H1 (cell line): ENCODE data around the gene IKZF1. TPM values are rescaled to one million over a fixed set of nuclear protein-coding genes. Genes with fewer than 3 reads are reported as not detected.

ENCODE experiments used
- CBX5 ChIP-seq: fragments of 300-800, 300-1000 bp; sonication (generic); IDR thresholded peaks from 2 replicates; pipeline ENCODE4 v1.7.1; 2016; ENCODE audit warnings: antibody characterized with exemption, low read length, low read depth
- CTBP2 ChIP-seq: IDR thresholded peaks from 2 replicates; pipeline ENCODE4 v1.7.0; 2011; ENCODE audit warnings: borderline replicate concordance, mild to moderate bottlenecking, moderate library complexity, mixed read lengths, low read length; ENCODE audit not compliant: insufficient read depth, insufficient read length
- HDAC6 ChIP-seq: IDR thresholded peaks from one replicate; pipeline ENCODE4 v1.7.1; 2012; ENCODE audit warnings: low read depth, mild to moderate bottlenecking, inconsistent platforms, low read length, moderate library complexity
- SUZ12 ChIP-seq: fragments of 200-600 bp; sonication (generic); IDR thresholded peaks from 2 replicates; pipeline ENCODE4 v1.6.1; 2012; ENCODE audit warnings: mild to moderate bottlenecking, inconsistent platforms, low read length, moderate library complexity, mixed read lengths
- YY1 ChIP-seq: IDR thresholded peaks from 2 replicates; pipeline ENCODE4 v1.6.1; 2011; ENCODE audit warnings: low read depth, mild to moderate bottlenecking, low read length
- polyA plus RNA-seq, 7 experiments: library from polyadenylated mRNA; depleted of rRNA in 3 of 7; stranded (reverse) in 5 of 7; unstranded in 2 of 7; fragments of >200 nt in 5 of 7; fragments of 200-250 nt in 2 of 7; gene quantifications; 1 replicate in 5 of 7; 2 replicates in 1 of 7; 4 replicates in 1 of 7; pipeline versions ENCODE4 v1.2.1 to v1.2.3, GENCODE V29; 2011 to 2013; ENCODE audit warnings: missing spikeins in 2 of 7, mixed read lengths in 2 of 7
- total RNA-seq: library from RNA; stranded (reverse); fragmentation: NEBNext Ultra II Directional; extraction: Animal tissue kit (Norgen Biotek cat#: 25700); gene quantifications from 2 replicates; pipeline ENCODE4 v1.2.1, GENCODE V29; 2021
- TF ChIP-seq, protein P1 (sequence below): fragments of 300-600 bp; sonication (generic); IDR thresholded peaks from 2 replicates; pipeline ENCODE4 v1.7.1; 2012; ENCODE audit warnings: low read length, moderate library complexity, mild to moderate bottlenecking, inconsistent platforms; ENCODE audit not compliant: insufficient replicate concordance

The IKZF1 gene
- total and polyA plus RNA-seq, 2 of the 8 experiments (the other 6 are each of a cell fraction or from before 2014, with no cell fraction given), result 0.74 to 1.5 TPM

DNA sequence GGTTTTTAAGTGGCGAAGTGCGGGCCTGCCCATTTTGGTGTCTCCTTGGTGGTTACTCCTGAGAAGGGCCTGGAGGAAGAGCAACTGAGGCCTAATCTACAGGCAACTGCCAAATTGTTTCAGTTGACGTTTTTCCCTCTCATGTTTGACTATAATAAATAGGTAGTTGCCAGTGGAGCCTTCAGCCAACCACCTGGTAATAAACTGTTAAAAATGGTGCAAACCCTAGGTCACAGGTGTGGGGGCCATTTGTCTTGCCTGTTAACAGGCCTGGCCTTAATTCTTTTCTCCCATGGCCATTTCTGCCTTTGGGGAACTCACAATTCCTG lies 3.7 kb downstream of the IKZF1 start (continued):
- no peak for TF ChIP-seq CTBP2
- TF ChIP-seq CBX5, result no peak
- TF ChIP-seq YY1, result no peak
- no peak for TF ChIP-seq SUZ12
- no peak for TF ChIP-seq HDAC6
- TF ChIP-seq, protein P1, sequence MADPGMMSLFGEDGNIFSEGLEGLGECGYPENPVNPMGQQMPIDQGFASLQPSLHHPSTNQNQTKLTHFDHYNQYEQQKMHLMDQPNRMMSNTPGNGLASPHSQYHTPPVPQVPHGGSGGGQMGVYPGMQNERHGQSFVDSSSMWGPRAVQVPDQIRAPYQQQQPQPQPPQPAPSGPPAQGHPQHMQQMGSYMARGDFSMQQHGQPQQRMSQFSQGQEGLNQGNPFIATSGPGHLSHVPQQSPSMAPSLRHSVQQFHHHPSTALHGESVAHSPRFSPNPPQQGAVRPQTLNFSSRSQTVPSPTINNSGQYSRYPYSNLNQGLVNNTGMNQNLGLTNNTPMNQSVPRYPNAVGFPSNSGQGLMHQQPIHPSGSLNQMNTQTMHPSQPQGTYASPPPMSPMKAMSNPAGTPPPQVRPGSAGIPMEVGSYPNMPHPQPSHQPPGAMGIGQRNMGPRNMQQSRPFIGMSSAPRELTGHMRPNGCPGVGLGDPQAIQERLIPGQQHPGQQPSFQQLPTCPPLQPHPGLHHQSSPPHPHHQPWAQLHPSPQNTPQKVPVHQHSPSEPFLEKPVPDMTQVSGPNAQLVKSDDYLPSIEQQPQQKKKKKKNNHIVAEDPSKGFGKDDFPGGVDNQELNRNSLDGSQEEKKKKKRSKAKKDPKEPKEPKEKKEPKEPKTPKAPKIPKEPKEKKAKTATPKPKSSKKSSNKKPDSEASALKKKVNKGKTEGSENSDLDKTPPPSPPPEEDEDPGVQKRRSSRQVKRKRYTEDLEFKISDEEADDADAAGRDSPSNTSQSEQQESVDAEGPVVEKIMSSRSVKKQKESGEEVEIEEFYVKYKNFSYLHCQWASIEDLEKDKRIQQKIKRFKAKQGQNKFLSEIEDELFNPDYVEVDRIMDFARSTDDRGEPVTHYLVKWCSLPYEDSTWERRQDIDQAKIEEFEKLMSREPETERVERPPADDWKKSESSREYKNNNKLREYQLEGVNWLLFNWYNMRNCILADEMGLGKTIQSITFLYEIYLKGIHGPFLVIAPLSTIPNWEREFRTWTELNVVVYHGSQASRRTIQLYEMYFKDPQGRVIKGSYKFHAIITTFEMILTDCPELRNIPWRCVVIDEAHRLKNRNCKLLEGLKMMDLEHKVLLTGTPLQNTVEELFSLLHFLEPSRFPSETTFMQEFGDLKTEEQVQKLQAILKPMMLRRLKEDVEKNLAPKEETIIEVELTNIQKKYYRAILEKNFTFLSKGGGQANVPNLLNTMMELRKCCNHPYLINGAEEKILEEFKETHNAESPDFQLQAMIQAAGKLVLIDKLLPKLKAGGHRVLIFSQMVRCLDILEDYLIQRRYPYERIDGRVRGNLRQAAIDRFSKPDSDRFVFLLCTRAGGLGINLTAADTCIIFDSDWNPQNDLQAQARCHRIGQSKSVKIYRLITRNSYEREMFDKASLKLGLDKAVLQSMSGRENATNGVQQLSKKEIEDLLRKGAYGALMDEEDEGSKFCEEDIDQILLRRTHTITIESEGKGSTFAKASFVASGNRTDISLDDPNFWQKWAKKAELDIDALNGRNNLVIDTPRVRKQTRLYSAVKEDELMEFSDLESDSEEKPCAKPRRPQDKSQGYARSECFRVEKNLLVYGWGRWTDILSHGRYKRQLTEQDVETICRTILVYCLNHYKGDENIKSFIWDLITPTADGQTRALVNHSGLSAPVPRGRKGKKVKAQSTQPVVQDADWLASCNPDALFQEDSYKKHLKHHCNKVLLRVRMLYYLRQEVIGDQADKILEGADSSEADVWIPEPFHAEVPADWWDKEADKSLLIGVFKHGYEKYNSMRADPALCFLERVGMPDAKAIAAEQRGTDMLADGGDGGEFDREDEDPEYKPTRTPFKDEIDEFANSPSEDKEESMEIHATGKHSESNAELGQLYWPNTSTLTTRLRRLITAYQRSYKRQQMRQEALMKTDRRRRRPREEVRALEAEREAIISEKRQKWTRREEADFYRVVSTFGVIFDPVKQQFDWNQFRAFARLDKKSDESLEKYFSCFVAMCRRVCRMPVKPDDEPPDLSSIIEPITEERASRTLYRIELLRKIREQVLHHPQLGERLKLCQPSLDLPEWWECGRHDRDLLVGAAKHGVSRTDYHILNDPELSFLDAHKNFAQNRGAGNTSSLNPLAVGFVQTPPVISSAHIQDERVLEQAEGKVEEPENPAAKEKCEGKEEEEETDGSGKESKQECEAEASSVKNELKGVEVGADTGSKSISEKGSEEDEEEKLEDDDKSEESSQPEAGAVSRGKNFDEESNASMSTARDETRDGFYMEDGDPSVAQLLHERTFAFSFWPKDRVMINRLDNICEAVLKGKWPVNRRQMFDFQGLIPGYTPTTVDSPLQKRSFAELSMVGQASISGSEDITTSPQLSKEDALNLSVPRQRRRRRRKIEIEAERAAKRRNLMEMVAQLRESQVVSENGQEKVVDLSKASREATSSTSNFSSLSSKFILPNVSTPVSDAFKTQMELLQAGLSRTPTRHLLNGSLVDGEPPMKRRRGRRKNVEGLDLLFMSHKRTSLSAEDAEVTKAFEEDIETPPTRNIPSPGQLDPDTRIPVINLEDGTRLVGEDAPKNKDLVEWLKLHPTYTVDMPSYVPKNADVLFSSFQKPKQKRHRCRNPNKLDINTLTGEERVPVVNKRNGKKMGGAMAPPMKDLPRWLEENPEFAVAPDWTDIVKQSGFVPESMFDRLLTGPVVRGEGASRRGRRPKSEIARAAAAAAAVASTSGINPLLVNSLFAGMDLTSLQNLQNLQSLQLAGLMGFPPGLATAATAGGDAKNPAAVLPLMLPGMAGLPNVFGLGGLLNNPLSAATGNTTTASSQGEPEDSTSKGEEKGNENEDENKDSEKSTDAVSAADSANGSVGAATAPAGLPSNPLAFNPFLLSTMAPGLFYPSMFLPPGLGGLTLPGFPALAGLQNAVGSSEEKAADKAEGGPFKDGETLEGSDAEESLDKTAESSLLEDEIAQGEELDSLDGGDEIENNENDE, result no peak
